ENCODE data around the gene PKIB.
"Not testable (repeated sequence)": the region's sequence is repeated elsewhere in the genome, so short reads cannot be mapped to it uniquely, and the experiment has no call there.

The PKIB gene

GRCh38 chr6:122746688-122747087, 136.5 kb downstream of the PKIB start:
- no peak for DNase-seq (ENCODE audit: low read depth)

GRCh38 chr6:122747573-122747972, 137.4 kb downstream of the PKIB start:
- no peak for DNase-seq (ENCODE audit: low read depth)

GRCh38 chr6:122748945-122749344, 138.7 kb downstream of the PKIB start:
- not testable (repeated sequence) for DNase-seq (ENCODE audit: low read depth)

GRCh38 chr6:122749451-122750050, 139.3 kb downstream of the PKIB start:
- DNase-seq (ENCODE audit: low read depth) = no peak

- no peak for DNase-seq (ENCODE audit: low read depth)
Observed at GRCh38 chr6:122751326-122751725, 141.1 kb downstream of the PKIB start.

GRCh38 chr6:122752459-122752858, 142.3 kb downstream of the PKIB start:
- no peak for DNase-seq (ENCODE audit: low read depth)

- no peak for DNase-seq (ENCODE audit: low read depth)
Observed at GRCh38 chr6:122753000-122753687, 142.9 kb downstream of the PKIB start.

- DNase-seq (ENCODE audit: low read depth) = no peak
Observed at GRCh38 chr6:122753688-122754056, 143.5 kb downstream of the PKIB start.

GRCh38 chr6:122754191-122754731, 144.1 kb downstream of the PKIB start:
- no peak for DNase-seq (ENCODE audit: low read depth)

- DNase-seq (ENCODE audit: low read depth) = no peak
Observed at GRCh38 chr6:122755901-122756300, 145.7 kb downstream of the PKIB start.

GRCh38 chr6:122758927-122759334, 148.7 kb downstream of the PKIB start:
- no peak for DNase-seq (ENCODE audit: low read depth)

- DNase-seq (ENCODE audit: low read depth) = no peak
Observed at GRCh38 chr6:122760330-122760729, 150.1 kb downstream of the PKIB start.

GRCh38 chr6:122766256-122766655, 156.1 kb downstream of the PKIB start:
- no peak for DNase-seq (ENCODE audit: low read depth)

- DNase-seq (ENCODE audit: low read depth) = no peak
Observed at GRCh38 chr6:122770835-122771601, 160.8 kb downstream of the PKIB start.

GRCh38 chr6:122772724-122773415, 162.7 kb downstream of the PKIB start:
- no peak for DNase-seq (ENCODE audit: low read depth)

Data from stimulated activated CD8-positive, alpha-beta memory T cell treated with anti-CD3 and anti-CD28 coated beads, Interleukin-12 subunit alpha, Interleukin-12 subunit beta, amount 100 ng/mL, for 1 hour (primary cell).